ENCODE data around the gene ARHGEF5.

DNA sequence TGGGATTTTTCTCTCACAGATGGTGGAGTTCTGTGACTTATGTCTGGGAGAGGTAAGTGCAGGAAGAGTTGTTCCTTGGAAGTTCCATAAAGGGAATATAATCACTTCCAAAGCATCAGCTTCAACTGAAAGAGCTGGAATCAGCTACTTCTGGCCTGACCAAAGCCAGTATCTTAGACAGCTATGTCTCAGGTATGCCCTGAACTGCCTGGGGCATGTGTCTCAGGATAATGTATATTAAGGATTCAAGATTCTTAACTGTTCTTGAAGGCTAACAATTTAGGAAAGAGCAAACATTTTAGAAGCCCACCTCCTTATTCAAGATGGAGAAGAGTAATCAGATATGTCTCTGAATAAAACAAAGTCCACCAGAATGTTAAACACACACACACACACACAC, 60.7 kb downstream of the ARHGEF5 start:
- TF ChIP-seq, protein P1, sequence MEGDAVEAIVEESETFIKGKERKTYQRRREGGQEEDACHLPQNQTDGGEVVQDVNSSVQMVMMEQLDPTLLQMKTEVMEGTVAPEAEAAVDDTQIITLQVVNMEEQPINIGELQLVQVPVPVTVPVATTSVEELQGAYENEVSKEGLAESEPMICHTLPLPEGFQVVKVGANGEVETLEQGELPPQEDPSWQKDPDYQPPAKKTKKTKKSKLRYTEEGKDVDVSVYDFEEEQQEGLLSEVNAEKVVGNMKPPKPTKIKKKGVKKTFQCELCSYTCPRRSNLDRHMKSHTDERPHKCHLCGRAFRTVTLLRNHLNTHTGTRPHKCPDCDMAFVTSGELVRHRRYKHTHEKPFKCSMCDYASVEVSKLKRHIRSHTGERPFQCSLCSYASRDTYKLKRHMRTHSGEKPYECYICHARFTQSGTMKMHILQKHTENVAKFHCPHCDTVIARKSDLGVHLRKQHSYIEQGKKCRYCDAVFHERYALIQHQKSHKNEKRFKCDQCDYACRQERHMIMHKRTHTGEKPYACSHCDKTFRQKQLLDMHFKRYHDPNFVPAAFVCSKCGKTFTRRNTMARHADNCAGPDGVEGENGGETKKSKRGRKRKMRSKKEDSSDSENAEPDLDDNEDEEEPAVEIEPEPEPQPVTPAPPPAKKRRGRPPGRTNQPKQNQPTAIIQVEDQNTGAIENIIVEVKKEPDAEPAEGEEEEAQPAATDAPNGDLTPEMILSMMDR (IDR thresholded peaks at IDR 0.05) = no peak
- no peak for TF ChIP-seq POLR2A (IDR thresholded peaks at IDR 0.05)

Measured in uterus (tissue), 2 donors.